Caco-2 (cell line): Measurements from ENCODE around the gene TBK1. TPM values are rescaled to one million over a fixed set of nuclear protein-coding genes. Genes with fewer than 3 reads are reported as not detected.

Source experiments
- BruUV-seq: library from RNA; stranded (reverse); fragments of 400-500 nt; replicated peaks from 2 replicates; lab custom pipeline; 2021; lab: Mats Ljungman, UMichigan
- CTCF ChIA-PET: fragments of 300-600 bp; sonication (Branson Sonifier 250); formaldehyde crosslinking; loops from one replicate; lab custom pipeline; 2022; ENCODE audit warnings: antibody characterized with exemption; lab: Charles Lee
- POLR2A ChIA-PET: fragments of 300-600 bp; sonication (Branson Sonifier 250); formaldehyde crosslinking; loops from one replicate; lab custom pipeline; 2022; ENCODE audit warnings: antibody characterized with exemption; lab: Charles Lee
- DNase-seq, 2 experiments: peaks; one replicate each; pipeline versions ENCODE4 v3.0.0 to v3.0.0-alpha.2; 2020 to 2022
- H3K27me3 ChIP-seq: replicated peaks from 2 replicates; pipeline ENCODE4 v1.6.0; 2011; ENCODE audit warnings: low read length; ENCODE audit not compliant: control insufficient read depth, insufficient read depth
- H3K36me3 ChIP-seq: 2 replicates; pipeline ENCODE4 v1.5.1; 2011; ENCODE audit warnings: low read length; ENCODE audit not compliant: control insufficient read depth, insufficient read depth
- H3K4me1 ChIP-seq: fragments of 250-450 bp; sonication (Bioruptor Pico); 2 replicates; pipeline ENCODE4 v1.5.1; 2020; ENCODE audit warnings: mild to moderate bottlenecking
- H3K4me3 ChIP-seq: 2 replicates; pipeline ENCODE4 v1.5.1; 2011; ENCODE audit warnings: low read depth, mild to moderate bottlenecking, control low read depth, low read length
- H3K9me3 ChIP-seq: fragments of 250-450 bp; sonication (Bioruptor Pico); 2 replicates; pipeline ENCODE4 v1.5.1; 2020; ENCODE audit warnings: mild to moderate bottlenecking, moderate library complexity
- H3K27ac Mint-ChIP-seq: one replicate; pipeline ENCODE4 v1.8.0; 2022; ENCODE audit warnings: mixed read lengths; ENCODE audit not compliant: unreplicated experiment
- H3K27me3 Mint-ChIP-seq: one replicate; pipeline ENCODE4 v1.8.0; 2022; ENCODE audit warnings: mixed read lengths; ENCODE audit not compliant: insufficient read depth, unreplicated experiment
- H3K36me3 Mint-ChIP-seq: one replicate; pipeline ENCODE4 v1.8.0; 2022; ENCODE audit warnings: mild to moderate bottlenecking, mixed read lengths; ENCODE audit not compliant: insufficient read depth, unreplicated experiment
- H3K4me1 Mint-ChIP-seq: one replicate; pipeline ENCODE4 v1.8.0; 2022; ENCODE audit warnings: low read depth, mixed read lengths; ENCODE audit not compliant: unreplicated experiment
- H3K4me3 Mint-ChIP-seq: one replicate; pipeline ENCODE4 v1.8.0; 2022; ENCODE audit warnings: mild to moderate bottlenecking, moderate library complexity, mixed read lengths; ENCODE audit not compliant: unreplicated experiment
- H3K9me3 Mint-ChIP-seq: one replicate; pipeline ENCODE4 v1.8.0; 2022; ENCODE audit warnings: mixed read lengths; ENCODE audit not compliant: unreplicated experiment
- CTCF ChIP-seq, 2 experiments: fragments of 200-600 bp in 1 of 2; IDR thresholded peaks; 1 replicate in 1 of 2; 2 replicates in 1 of 2; pipeline versions ENCODE4 v1.5.1 to v1.8.0; 2011 to 2022; ENCODE audit warnings: antibody characterized with exemption in 1 of 2, control low read depth in 1 of 2, inconsistent platforms in 1 of 2, low read depth in 1 of 2, low read length in 1 of 2, mild to moderate bottlenecking in 1 of 2, moderate library complexity in 1 of 2; ENCODE audit not compliant: insufficient read depth in 1 of 2, severe bottlenecking in 1 of 2, unreplicated experiment in 1 of 2
- intact Hi-C: fragments of 100-400 bp; cut with micrococcal nuclease; formaldehyde crosslinking; loops from one replicate; pipeline ENCODE4 v1.10.0; 2022; ENCODE audit not compliant: unreplicated experiment
- total RNA-seq: library from RNA; stranded (reverse); gene quantifications from 2 replicates; pipeline ENCODE4 v1.2.3, GENCODE V29; 2022

The TBK1 gene
- total RNA-seq, 1 experiment from 2014 or later, result 21.6 TPM

- no peaks in the 10 kb centered on the region for H3K4me1 ChIP-seq
- ChIA-PET CTCF (no interaction called here), POLR2A (no interaction called here)
- no peak overlapping the region for H3K4me3 Mint-ChIP-seq
- H3K9me3 ChIP-seq, result no peaks in the 10 kb centered on the region
- H3K9me3 Mint-ChIP-seq, result no peaks in the 10 kb centered on the region
- H3K27me3 ChIP-seq, result no peaks in the 10 kb centered on the region
- no peak overlapping the region for H3K27ac Mint-ChIP-seq
- peaks cover 85% of the 10 kb centered on the region for H3K36me3 Mint-ChIP-seq
- H3K4me1 Mint-ChIP-seq, result no peaks in the 10 kb centered on the region
- H3K4me3 ChIP-seq, result no peak overlapping the region
- H3K36me3 ChIP-seq, result peaks cover 3% of the 10 kb centered on the region
- no peaks in the 10 kb centered on the region for H3K27me3 Mint-ChIP-seq
- no peak for DNase-seq
- BruUV-seq, result no TSS peak
- intact Hi-C loops, result no loop called here
- no peak for TF ChIP-seq CTCF (IDR thresholded peaks at IDR 0.05; ENCODE audit: insufficient read depth in 1 of 2, low read depth in 1 of 2, low read length in 1 of 2, severe bottlenecking in 1 of 2, unreplicated experiment in 1 of 2)
Measured at GRCh38 chr12:64413884-64414283, 38.0 kb upstream of the TBK1 start.

- Mint-ChIP-seq H3K27ac (no peak overlapping the region), H3K9me3 (no peaks in the 10 kb centered on the region), H3K27me3 (no peaks in the 10 kb centered on the region), H3K4me1 (no peaks in the 10 kb centered on the region), H3K36me3 (peaks cover 87% of the 10 kb centered on the region), H3K4me3 (no peak overlapping the region)
- Histone ChIP-seq H3K4me3 (no peak overlapping the region), H3K4me1 (no peaks in the 10 kb centered on the region), H3K36me3 (no peaks in the 10 kb centered on the region; the same call in none of the 2 replicates), H3K27me3 (no peaks in the 10 kb centered on the region), H3K9me3 (no peaks in the 10 kb centered on the region)
- no peak for TF ChIP-seq CTCF (IDR thresholded peaks at IDR 0.05; ENCODE audit: insufficient read depth in 1 of 2, low read depth in 1 of 2, low read length in 1 of 2, severe bottlenecking in 1 of 2, unreplicated experiment in 1 of 2)
- intact Hi-C loops, result no loop called here
- DNase-seq, result no peak
- ChIA-PET CTCF (no interaction called here), POLR2A (no interaction called here)
- no TSS peak for BruUV-seq
Measured at GRCh38 chr12:64418209-64418608, 33.7 kb upstream of the TBK1 start.

GRCh38 chr12:64419696-64420095 lies 32.2 kb upstream of the TBK1 start:
- H3K9me3 ChIP-seq, result no peaks in the 10 kb centered on the region
- ChIA-PET CTCF (no interaction called here), POLR2A (no interaction called here)
- Mint-ChIP-seq H3K4me3 (no peak overlapping the region), H3K9me3 (no peaks in the 10 kb centered on the region), H3K27me3 (no peaks in the 10 kb centered on the region), H3K27ac (no peak overlapping the region), H3K4me1 (no peaks in the 10 kb centered on the region), H3K36me3 (peaks cover 93% of the 10 kb centered on the region)
- intact Hi-C loops, result no loop called here
- TF ChIP-seq CTCF (IDR thresholded peaks at IDR 0.05; ENCODE audit: insufficient read depth in 1 of 2, low read depth in 1 of 2, low read length in 1 of 2, severe bottlenecking in 1 of 2, unreplicated experiment in 1 of 2), result no peak
- BruUV-seq, result no TSS peak
- DNase-seq, result no peak
- H3K27me3 ChIP-seq, result no peaks in the 10 kb centered on the region
- no peak overlapping the region for H3K4me3 ChIP-seq
- no peaks in the 10 kb centered on the region for H3K4me1 ChIP-seq
- H3K36me3 ChIP-seq, result no peaks in the 10 kb centered on the region; the same call in 1 of the 2 replicates
